HepG2 (cell line): Measurements from ENCODE around the gene TRIO. TPM values are rescaled to one million over a fixed set of nuclear protein-coding genes. Genes with fewer than 3 reads are reported as not detected.

Experiments
- ATAC-seq: fragments of 200-7000 bp; cut with Tn5 transposase; 3 replicates; pipeline ENCODE4 v1.9.1; 2020; ENCODE audit warnings: mild to moderate bottlenecking, moderate library complexity
- BruUV-seq: library from RNA; stranded (reverse); fragments of 400-500 nt; replicated peaks from 2 replicates; lab custom pipeline; 2021; lab: Mats Ljungman, UMichigan
- CTCF ChIA-PET: fragments of 300-600 bp; formaldehyde crosslinking; extraction: SDS; loops from one replicate; lab custom pipeline; 2021; ENCODE audit warnings: low total read pairs, inconsistent platforms, low intra/inter-chr PET ratio; lab: Yijun Ruan, JAX
- POLR2A ChIA-PET: fragments of 350-600 bp; sonication (Branson Sonifier 250); formaldehyde crosslinking; loops from one replicate; lab custom pipeline; 2020; ENCODE audit warnings: antibody characterized with exemption, inconsistent platforms; lab: Yijun Ruan, JAX
- DNase-seq: peaks from one replicate; pipeline ENCODE4 v3.0.0-alpha.2; 2015; ENCODE audit warnings: low spot score
- FAIRE-seq: peaks from 3 replicates; lab custom pipeline; 2011; peaks lifted over from hg19 to GRCh38; lab: Jason Lieb, UNC
- H2AFZ ChIP-seq: one replicate; pipeline ENCODE4 v1.6.1; 2011; ENCODE audit warnings: low read length, inconsistent platforms
- H3K27ac ChIP-seq: fragments of 300-600 bp; 3 replicates; pipeline ENCODE4 v1.8.0; 2011; ENCODE audit warnings: mixed run types, mild to moderate bottlenecking, mixed read lengths, low read length, inconsistent platforms; ENCODE audit not compliant: insufficient read depth; ENCODE audit errors: extremely low read length
- H3K27me3 ChIP-seq, 2 experiments: fragments of 200-600 bp in 1 of 2; 2 replicates in 1 of 2; 3 replicates in 1 of 2; pipeline versions ENCODE4 v1.6.0 to v1.8.0; 2011; ENCODE audit warnings: low read length in 2 of 2, mild to moderate bottlenecking in 2 of 2, moderate library complexity in 2 of 2, inconsistent platforms in 1 of 2; ENCODE audit not compliant: insufficient read depth in 2 of 2, control insufficient read depth in 1 of 2
- H3K36me3 ChIP-seq, 2 experiments: fragments of 200-600 bp in 1 of 2; replicated peaks in 1 of 2; 2 replicates in 1 of 2; 3 replicates in 1 of 2; pipeline versions ENCODE4 v1.5.1 to v1.8.0; 2011; ENCODE audit warnings: low read length in 2 of 2, inconsistent platforms in 1 of 2; ENCODE audit not compliant: insufficient read depth in 2 of 2, control insufficient read depth in 1 of 2
- H3K4me1 ChIP-seq: 2 replicates; pipeline ENCODE4 v1.5.1; 2012; ENCODE audit warnings: low read length, inconsistent platforms; ENCODE audit not compliant: insufficient read depth
- H3K4me2 ChIP-seq: 2 replicates; pipeline ENCODE4 v1.6.0; 2011; ENCODE audit warnings: low read depth, low read length, inconsistent platforms
- H3K4me3 ChIP-seq, 3 experiments: fragments of 200-600 bp in 1 of 3; sonication (generic), shearing (Covaris generic) in 1 of 3; replicated peaks in 1 of 3; 2 replicates each; pipeline ENCODE4 v1.5.1; 2011 to 2016; ENCODE audit warnings: low read length in 3 of 3, inconsistent platforms in 2 of 3, low read depth in 2 of 3, mild to moderate bottlenecking in 2 of 3, control low read depth in 1 of 3, mixed read lengths in 1 of 3; ENCODE audit not compliant: insufficient read depth in 1 of 3
- H3K79me2 ChIP-seq: one replicate; pipeline ENCODE4 v1.6.1; 2011; ENCODE audit warnings: low read length, inconsistent platforms; ENCODE audit not compliant: insufficient read depth
- H3K9ac ChIP-seq: 2 replicates; pipeline ENCODE4 v1.6.0; 2011; ENCODE audit warnings: mild to moderate bottlenecking, low read depth, low read length, inconsistent platforms; ENCODE audit not compliant: insufficient read depth
- H3K9me3 ChIP-seq: 2 replicates; pipeline ENCODE4 v1.5.1; 2012; ENCODE audit warnings: mild to moderate bottlenecking, low read length
- H4K20me1 ChIP-seq: 2 replicates; pipeline ENCODE4 v1.6.0; 2011; ENCODE audit warnings: inconsistent platforms, mild to moderate bottlenecking, low read length, moderate library complexity; ENCODE audit not compliant: insufficient read depth
- POGZ ChIP-seq: sonication (generic); formaldehyde crosslinking; IDR thresholded peaks from 2 replicates; pipeline ENCODE4 v1.4.0; 2020; ENCODE audit warnings: mild to moderate bottlenecking, missing genetic modification reagents
- ZNF263 ChIP-seq: sonication (generic); formaldehyde crosslinking; IDR thresholded peaks from 2 replicates; pipeline ENCODE4 v1.4.0; 2020; ENCODE audit warnings: missing genetic modification reagents
- ZNF274 ChIP-seq: sonication (generic); formaldehyde crosslinking; IDR thresholded peaks from 2 replicates; pipeline ENCODE4 v1.5.1; 2020; ENCODE audit warnings: mild to moderate bottlenecking, missing genetic modification reagents
- ZNF644 ChIP-seq: IDR thresholded peaks from 2 replicates; pipeline ENCODE4 v1.6.1; 2016; ENCODE audit warnings: low read depth
- ZNF672 ChIP-seq: sonication (generic); formaldehyde crosslinking; IDR thresholded peaks from 2 replicates; pipeline ENCODE4 v1.8.1; 2022; ENCODE audit warnings: missing genetic modification reagents
- WGBS: methylation state at CpG from one replicate; pipeline ENCODE4 v1.1.6; 2017; ENCODE audit warnings: low lambda C conversion rate; 5-methylcytosine and 5-hydroxymethylcytosine counted together
- in situ Hi-C: cut with HindIII; loops from 2 replicates; pipeline ENCODE4 v1.10.0; 2017; ENCODE audit warnings: low pct_unique_long_range_greater_than_20kb; ENCODE audit not compliant: extremely low pct_ligation_motif_present
- intact Hi-C: fragments of 100-400 bp; cut with micrococcal nuclease; formaldehyde crosslinking; loops from one replicate; pipeline ENCODE4 v1.10.0; 2022; ENCODE audit not compliant: unreplicated experiment
- polyA plus RNA-seq, 8 experiments: library from polyadenylated mRNA; depleted of rRNA in 3 of 8; stranded (reverse) in 7 of 8; unstranded in 1 of 8; fragments of >200 nt; fragmentation: Illumina TruSeq in 4 of 8; extraction: Trizol in 4 of 8; gene quantifications; 2 replicates each; pipeline versions ENCODE4 v1.2.1 to v1.2.3, GENCODE V29; 2011 to 2016; ENCODE audit warnings: low read depth in 4 of 8, missing spikeins in 1 of 8, mixed read lengths in 1 of 8; ENCODE audit not compliant: insufficient read depth in 1 of 8
- total RNA-seq, 5 experiments: library from RNA; depleted of rRNA; stranded (reverse); fragments of >200 nt; fragmentation: Illumina TruSeq; extraction: Trizol; gene quantifications; 2 replicates each; pipeline ENCODE4 v1.2.3, GENCODE V29; 2016; ENCODE audit warnings: low read depth in 1 of 5
- TF ChIP-seq, protein P1 (sequence below), 2 experiments: fragments of 450-650 bp in 1 of 2; sonication (generic) in 1 of 2; formaldehyde crosslinking in 1 of 2; IDR thresholded peaks; 2 replicates each; pipeline versions ENCODE4 v1.6.1 to v1.8.0; 2016 to 2022; ENCODE audit warnings: antibody characterized with exemption in 1 of 2, mild to moderate bottlenecking in 1 of 2, missing genetic modification reagents in 1 of 2

Gene TRIO
- total and polyA plus RNA-seq, 2 of the 13 experiments (the other 11 are each of a cell fraction or from before 2014, with no cell fraction given): 45.2 to 45.9 TPM

DNA sequence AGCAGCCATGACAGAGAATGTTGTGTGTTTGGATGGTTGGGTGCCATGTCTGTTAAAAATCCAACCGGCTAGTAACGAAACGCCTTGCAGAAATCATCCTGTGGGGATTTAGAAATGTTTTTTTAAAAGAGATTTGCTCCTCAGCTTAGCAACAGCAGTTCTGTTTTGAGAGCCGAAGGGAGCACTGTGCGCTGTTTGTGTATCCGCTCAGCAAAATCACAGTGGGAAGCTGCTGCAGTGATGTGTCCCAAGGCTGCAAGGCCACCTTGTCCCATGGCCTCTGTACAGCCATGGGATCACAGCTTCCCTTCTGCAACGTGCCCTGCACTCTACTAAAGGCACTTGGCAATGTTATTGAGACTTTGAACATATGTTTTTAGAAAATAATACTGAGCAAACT lies 40.9 kb downstream of the TRIO start:
- no TSS peak for BruUV-seq
- FAIRE-seq: no peak

DNA sequence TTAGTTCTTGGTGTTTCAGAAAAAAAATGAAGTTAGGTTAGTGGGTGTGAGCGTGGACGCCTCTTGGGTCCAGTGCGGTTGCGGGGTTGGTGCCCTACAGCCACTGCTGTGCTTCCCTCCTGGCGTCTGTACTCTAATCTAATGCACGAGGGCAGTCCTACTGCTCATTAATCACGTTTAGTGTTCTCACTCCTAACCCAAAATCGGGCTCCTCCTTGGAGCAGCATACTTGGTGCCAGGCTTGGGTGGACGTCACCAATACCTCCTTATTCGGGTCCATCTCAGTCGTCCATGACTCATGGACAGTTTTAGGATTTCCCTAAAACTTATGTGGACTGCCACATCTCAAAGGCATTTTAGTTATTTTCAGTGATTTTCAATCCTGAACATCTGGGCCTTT lies 41.6 kb downstream of the TRIO start:
- TF ChIP-seq, protein P1, sequence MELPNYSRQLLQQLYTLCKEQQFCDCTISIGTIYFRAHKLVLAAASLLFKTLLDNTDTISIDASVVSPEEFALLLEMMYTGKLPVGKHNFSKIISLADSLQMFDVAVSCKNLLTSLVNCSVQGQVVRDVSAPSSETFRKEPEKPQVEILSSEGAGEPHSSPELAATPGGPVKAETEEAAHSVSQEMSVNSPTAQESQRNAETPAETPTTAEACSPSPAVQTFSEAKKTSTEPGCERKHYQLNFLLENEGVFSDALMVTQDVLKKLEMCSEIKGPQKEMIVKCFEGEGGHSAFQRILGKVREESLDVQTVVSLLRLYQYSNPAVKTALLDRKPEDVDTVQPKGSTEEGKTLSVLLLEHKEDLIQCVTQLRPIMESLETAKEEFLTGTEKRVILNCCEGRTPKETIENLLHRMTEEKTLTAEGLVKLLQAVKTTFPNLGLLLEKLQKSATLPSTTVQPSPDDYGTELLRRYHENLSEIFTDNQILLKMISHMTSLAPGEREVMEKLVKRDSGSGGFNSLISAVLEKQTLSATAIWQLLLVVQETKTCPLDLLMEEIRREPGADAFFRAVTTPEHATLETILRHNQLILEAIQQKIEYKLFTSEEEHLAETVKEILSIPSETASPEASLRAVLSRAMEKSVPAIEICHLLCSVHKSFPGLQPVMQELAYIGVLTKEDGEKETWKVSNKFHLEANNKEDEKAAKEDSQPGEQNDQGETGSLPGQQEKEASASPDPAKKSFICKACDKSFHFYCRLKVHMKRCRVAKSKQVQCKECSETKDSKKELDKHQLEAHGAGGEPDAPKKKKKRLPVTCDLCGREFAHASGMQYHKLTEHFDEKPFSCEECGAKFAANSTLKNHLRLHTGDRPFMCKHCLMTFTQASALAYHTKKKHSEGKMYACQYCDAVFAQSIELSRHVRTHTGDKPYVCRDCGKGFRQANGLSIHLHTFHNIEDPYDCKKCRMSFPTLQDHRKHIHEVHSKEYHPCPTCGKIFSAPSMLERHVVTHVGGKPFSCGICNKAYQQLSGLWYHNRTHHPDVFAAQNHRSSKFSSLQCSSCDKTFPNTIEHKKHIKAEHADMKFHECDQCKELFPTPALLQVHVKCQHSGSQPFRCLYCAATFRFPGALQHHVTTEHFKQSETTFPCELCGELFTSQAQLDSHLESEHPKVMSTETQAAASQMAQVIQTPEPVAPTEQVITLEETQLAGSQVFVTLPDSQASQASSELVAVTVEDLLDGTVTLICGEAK (IDR thresholded peaks at IDR 0.05): no peak
- TF ChIP-seq, protein P1 (CRISPR knock-in tag; IDR thresholded peaks at IDR 0.05): no peak
- no peak for DNase-seq

More for the DNA sequence above, 40.9 kb downstream of the TRIO start:
- H3K4me3 ChIP-seq: no peak overlapping the region
- no peak for TF ChIP-seq ZNF672 (CRISPR knock-in tag)
- TF ChIP-seq ZNF274 (CRISPR knock-in tag): no peak
- TF ChIP-seq POGZ (CRISPR knock-in tag): no peak
- peak; percentile 42; the same call in 1 of the 2 replicates for TF ChIP-seq ZNF263
- TF ChIP-seq ZNF644 (CRISPR knock-in tag): 0 out of 2 replicates have a peak, but pooled peaks have one; percentile 17
- TF ChIP-seq, all 625 proteins: peak for 2
- H3K4me1 ChIP-seq: peaks cover 62% of the 10 kb centered on the region
- WGBS: 89% methylated on average over 7 of the region's 7 CpGs
- H3K36me3 ChIP-seq: no peaks in the 10 kb centered on the region
- no peak overlapping the region for H2AFZ ChIP-seq
- H3K4me2 ChIP-seq: no peak overlapping the region
- in situ Hi-C loops: no loop called here
- H3K27me3 ChIP-seq: no peaks in the 10 kb centered on the region
- H3K9me3 ChIP-seq: no peaks in the 10 kb centered on the region
- DNase-seq (no peak), ATAC-seq (no peak)
- peaks cover 98% of the 10 kb centered on the region for H3K79me2 ChIP-seq
- H4K20me1 ChIP-seq: peaks cover 27% of the 10 kb centered on the region
- H3K27ac ChIP-seq: no peak overlapping the region
- ChIA-PET POLR2A (no interaction called here), CTCF (no interaction called here)
- H3K9ac ChIP-seq: no peak overlapping the region
- intact Hi-C loops: loop anchor here (5.0 kb wide), 1 partner anchor 37 kb away; no protein-coding TSS in a partner anchor

More for the DNA sequence above, 41.6 kb downstream of the TRIO start:
- intact Hi-C loops (loop anchor here (5.0 kb wide), 1 partner anchor 37 kb away; no protein-coding TSS in a partner anchor), in situ Hi-C loops (no loop called here)
- Histone ChIP-seq H2AFZ (no peak overlapping the region), H3K4me3 (no peak overlapping the region), H3K9ac (no peak overlapping the region), H3K9me3 (no peaks in the 10 kb centered on the region), H3K27ac (no peak overlapping the region), H3K4me1 (peaks cover 63% of the 10 kb centered on the region), H3K36me3 (no peaks in the 10 kb centered on the region), H3K27me3 (no peaks in the 10 kb centered on the region), H3K4me2 (no peak overlapping the region), H3K79me2 (peaks cover 98% of the 10 kb centered on the region), H4K20me1 (peaks cover 33% of the 10 kb centered on the region)
- CTCF ChIA-PET: no interaction called here
- BruUV-seq: no TSS peak
- 97% methylated on average over 11 of the region's 11 CpGs for WGBS
- FAIRE-seq (no peak), ATAC-seq (no peak)
- POLR2A ChIA-PET: no interaction called here
